SK-N-MC (cell line): ENCODE measurements around the gene ACAT2.

Source experiments
- EZH2 ChIP-seq: fragments of 200-600 bp; sonication (generic); IDR thresholded peaks from one replicate; pipeline ENCODE4 v1.6.1; 2017; ENCODE audit warnings: antibody characterized with exemption
- POLR2AphosphoS5 ChIP-seq: IDR thresholded peaks from 2 replicates; pipeline ENCODE4 v1.6.1; 2012; ENCODE audit warnings: mild to moderate bottlenecking, low read depth, low read length, borderline replicate concordance

- no peak for TF ChIP-seq POLR2AphosphoS5
- no peak for TF ChIP-seq EZH2
These were observed 10.4 kb upstream of the ACAT2 start for GRCh38 chr6:159751448-159751847.
